Inflammatory macrophage treated with lipopolysaccharide for 1 hour (primary cell): ENCODE measurements around the gene LAMA2.

Experiments
- DNase-seq, 2 donors: peaks; one replicate each; pipeline ENCODE4 v3.0.0-alpha.2; 2020 to 2022

LAMA2 gene

DNA sequence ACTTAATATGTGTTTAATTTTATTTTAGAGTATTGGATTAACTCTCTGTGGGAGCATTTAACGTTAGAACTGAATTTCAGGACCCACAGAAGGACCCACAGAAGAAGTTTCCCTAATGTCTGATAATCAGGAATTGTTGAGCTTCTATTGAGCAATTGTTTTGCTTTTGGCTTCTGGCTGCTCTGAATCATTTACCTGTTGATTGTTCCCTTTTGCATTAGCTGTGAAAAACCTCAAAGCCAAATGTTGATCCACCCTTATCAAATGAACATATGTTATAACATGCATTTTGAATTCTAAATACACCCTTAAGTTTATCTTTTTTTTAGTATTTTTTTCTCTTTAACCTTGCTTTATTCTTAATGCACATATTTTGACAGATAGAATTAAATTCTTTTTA is 393.5 kb downstream of the LAMA2 start:
- no peak for DNase-seq

- no peak for DNase-seq
These were observed 394.0 kb downstream of the LAMA2 start for GRCh38 chr6:129276986-129277385.

DNA sequence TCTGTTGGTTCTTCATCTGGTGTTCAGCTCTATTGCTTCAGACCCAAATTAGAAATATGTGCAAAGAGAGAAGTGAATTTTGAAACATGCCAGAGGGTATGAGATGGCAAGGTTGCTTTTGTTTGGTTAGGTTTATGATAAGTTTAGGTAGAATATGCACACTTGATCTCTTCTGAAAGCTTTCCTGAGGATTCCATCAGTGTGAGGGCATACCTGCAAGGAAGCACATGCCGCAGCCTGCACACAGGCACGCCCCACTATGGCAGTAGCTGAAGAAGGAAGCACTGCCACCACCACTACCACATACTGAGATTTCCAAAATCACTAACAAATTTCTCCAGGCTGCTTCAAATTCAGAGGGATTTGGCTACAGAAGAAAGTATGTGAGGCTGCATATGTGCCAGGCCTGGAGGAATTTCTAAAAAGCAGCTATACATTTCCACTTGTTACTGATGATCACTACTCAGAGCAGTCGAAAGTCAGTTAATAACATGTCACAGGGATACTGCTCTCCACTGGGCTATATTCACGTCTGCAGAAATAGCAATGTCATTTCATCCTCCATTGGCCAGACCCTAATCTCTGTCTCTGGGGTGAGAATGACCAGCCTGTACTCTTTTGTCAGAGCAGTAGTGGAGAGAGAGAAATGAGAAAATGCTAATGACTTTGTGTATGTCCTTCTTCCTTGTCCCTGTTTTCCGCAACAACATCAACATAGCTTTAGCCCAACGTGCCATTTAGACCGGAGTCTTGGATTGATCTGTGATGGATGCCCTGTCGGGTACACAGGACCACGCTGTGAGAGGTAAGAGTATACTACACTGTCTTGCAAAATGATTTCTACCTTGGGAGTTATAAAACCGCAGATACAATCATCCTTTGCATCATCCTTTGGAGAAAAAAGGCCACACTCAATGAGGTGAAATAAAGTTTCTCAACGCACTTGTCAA is 396.7 kb downstream of the LAMA2 start:
- DNase-seq = no peak

DNA sequence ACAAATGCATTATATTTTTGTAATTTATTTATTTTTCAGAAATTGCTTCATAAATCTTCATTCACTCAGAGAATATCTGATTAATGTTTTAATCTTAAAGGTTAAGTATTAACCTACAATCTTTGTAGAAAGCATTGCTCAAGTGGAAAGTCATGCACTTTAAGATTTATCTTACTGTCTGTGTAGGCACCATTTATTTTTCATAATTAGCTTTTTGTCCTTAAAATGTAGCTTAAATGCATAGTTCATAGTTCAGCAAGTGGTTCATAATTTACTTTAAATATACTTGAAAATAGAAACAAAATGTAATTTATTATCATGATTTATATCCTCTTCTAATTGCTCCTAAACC is 397.3 kb downstream of the LAMA2 start:
- DNase-seq = no peak

DNA sequence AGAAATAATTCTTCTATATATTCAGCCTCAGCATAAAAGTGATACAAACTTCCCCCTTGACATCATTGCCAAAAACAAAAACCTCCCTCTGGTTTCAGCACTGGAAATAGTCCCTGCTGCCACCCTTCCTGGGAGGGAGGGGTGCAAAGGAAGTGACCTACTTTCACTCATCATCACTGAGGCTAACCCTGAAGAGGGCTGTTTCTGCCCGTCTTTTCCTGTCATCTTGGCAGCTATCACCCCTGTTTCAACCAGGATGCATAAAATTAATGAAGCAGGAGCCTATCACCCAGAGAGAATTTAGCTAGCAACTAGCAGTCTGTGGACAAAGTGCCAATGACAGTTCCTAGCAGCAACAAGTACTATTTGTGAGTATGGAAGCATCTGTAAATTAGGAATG is 397.8 kb downstream of the LAMA2 start:
- no peak for DNase-seq

DNA sequence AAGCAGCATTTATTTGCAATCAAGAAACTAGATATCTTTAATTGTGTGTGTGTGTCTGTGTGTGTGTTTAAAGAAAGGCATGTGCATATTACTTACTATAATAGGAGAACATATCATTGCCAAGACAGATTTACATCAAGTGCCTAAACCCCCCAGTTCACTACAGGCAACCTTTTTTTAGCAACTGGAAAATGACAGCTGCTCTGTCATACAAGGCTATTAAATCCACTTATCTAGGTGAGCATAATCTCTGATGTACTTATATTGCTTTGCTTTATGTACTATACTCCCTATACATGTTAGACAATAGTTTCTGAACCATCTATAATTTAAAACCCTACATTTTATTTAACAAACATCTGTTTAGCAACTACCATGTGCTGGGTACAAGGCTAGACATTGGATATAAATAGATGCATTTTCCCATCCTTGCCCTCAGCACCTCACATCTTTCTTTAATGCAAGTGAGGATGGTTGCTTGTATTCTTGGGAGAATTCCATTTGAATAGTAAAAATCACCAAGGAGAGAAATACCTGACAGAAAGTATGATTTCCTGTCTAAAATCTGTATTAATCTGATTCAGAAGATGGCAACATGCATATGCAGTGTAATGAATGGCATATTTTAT is 398.3 kb downstream of the LAMA2 start:
- DNase-seq = no peak

GRCh38 chr6:129282019-129282418 is 399.1 kb downstream of the LAMA2 start:
- DNase-seq = no peak

DNA sequence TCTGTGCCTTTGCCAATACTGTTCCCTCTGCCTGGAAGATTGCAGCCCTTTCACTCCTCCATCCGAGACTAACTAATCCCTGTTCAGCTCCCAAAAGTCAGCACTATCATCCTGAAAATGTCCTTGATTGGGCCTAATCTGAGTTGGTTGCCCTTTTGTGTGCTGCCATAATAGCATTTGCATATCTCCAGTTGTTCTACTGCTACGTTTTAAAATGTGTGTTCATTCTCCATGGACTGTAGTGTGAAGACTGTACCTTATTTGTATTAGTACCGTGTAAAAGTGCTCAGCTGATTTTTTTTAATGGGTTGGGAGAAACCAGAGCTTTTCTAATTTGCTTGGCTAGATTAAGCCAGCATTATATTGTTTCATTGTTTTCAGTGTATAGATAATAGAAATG is 401.3 kb downstream of the LAMA2 start:
- no peak for DNase-seq

- no peak for DNase-seq
These were observed 404.6 kb downstream of the LAMA2 start for GRCh38 chr6:129287231-129288177.

GRCh38 chr6:129289442-129289841 is 406.5 kb downstream of the LAMA2 start:
- no peak for DNase-seq

DNA sequence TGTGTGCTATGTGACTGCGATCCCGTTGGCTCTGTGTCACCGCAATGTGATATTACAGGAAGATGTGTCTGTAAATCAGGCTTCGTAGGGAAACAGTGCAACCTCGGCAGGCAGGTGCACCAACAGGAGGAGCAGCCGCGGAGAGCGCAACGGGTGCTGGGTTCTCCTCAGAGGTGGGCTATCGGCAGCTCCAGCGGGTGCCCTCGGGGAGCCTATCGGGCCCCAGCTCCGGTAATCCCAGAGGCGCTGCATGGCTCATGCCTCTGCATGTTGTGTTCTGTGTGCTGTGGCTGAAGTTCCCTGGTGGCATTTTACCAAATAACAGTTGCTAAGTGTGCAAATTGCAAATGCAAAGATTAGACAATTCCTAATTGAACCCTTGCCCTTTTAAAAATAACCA is 409.9 kb downstream of the LAMA2 start:
- DNase-seq = no peak

DNA sequence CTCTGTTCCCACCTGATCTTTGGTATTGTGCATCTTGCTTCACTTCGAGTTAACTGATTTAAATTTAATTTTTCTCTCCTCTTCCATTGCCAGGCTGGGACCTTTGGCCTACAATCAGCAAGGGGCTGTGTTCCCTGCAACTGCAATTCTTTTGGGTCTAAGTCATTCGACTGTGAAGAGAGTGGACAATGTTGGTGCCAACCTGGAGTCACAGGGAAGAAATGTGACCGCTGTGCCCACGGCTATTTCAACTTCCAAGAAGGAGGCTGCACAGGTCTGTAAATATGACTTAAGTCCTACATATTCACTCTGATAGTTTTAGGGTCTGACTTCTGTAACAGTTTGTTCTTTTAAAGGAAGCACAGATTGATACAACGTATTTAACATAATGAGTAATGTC is 414.7 kb downstream of the LAMA2 start:
- no peak for DNase-seq

- DNase-seq = no peak
These were observed 419.7 kb downstream of the LAMA2 start for GRCh38 chr6:129302671-129303070.

GRCh38 chr6:129306826-129307225 is 423.9 kb downstream of the LAMA2 start:
- no peak for DNase-seq

DNA sequence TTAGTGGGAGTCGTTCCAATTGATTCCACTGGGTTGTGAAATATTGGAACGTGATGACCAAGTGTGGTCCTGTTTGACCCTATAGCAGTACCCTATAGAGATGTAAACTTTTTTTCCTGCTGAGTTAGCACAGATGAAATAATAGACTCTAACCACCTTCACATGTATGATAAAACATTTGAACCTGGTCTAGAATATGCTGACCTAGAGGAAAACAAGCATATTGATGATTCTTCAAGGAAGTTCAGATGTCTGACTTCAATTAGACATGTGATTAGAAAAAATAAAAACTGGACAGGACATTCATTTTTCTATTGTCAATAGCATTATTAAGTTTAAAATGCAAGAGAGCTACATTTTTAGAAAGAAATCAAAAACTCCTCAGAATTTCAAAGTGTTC is 424.9 kb downstream of the LAMA2 start:
- no peak for DNase-seq

DNA sequence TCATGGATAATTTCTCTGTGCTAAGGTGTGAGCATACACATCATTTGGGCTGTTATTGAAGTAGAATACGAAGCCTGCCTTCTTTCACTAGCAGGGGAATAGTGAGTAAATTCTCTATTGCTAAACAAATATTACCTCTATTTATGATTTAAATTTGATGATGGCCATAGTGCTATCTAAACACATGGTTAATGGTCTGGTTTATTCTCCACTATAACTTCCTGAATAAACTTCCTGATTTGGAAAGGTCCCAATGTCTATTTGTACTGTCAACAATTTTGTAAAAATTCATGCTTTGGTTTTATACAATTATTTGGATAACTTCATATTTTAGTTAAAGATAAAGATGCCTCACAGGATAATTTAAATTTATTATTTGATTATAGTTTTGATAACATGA is 426.2 kb downstream of the LAMA2 start:
- no peak for DNase-seq

DNA sequence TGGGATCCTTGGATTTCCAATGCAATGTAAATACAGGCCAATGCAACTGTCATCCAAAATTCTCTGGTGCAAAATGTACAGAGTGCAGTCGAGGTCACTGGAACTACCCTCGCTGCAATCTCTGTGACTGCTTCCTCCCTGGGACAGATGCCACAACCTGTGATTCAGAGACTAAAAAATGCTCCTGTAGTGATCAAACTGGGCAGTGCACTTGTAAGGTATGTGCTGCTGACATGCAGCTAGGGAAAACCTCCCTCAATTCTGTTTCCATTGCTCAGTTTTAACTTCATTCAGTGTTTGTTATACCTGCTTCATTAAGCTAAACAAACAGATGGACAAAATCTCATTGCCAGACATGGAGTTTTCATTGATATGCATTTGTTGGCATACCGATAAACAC is 429.9 kb downstream of the LAMA2 start:
- no peak for DNase-seq

GRCh38 chr6:129314575-129314974 is 431.6 kb downstream of the LAMA2 start:
- no peak for DNase-seq

DNA sequence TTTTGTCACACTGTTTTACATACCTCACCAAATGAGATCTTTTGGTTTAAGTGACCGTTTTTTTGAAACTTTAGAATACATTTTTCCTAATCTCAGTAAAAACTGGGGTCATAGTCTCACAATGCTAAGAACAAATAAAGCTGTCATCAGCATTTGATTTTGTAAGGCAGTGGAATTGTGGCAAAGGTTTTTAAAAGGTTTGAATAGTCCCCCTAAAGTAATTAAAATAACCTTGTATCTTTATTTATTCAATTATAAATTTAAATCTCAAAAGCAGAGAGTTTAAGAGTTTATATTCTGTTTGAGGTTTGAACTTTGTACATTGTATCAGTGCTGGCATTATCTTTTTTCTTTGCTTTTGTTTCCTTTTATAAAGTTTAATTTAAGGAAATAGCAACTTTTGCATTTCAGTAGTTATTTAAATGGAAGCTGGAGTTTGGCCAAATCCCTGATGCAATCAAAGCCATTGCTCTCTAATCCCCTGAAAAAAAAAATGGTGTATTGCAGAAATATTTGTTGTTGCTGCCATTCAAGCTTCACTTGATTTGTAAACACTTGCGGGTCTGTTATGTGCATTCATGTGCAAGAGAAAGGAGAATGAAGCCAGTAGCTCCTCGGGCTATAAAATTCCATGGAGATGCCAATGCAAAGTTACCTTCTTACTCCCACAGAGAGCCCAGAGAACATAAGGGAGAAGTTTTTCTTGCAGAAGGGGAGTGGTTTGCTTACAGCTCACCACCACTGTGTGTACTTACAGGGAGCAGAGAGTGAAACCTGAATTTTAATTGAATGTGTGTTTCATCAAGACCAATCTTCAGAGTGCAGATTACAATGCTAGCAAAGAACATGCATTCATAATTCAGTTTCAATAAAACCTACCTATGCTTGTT is 435.2 kb downstream of the LAMA2 start:
- DNase-seq = no peak

GRCh38 chr6:129320892-129321291 is 438.0 kb downstream of the LAMA2 start:
- DNase-seq = no peak

DNA sequence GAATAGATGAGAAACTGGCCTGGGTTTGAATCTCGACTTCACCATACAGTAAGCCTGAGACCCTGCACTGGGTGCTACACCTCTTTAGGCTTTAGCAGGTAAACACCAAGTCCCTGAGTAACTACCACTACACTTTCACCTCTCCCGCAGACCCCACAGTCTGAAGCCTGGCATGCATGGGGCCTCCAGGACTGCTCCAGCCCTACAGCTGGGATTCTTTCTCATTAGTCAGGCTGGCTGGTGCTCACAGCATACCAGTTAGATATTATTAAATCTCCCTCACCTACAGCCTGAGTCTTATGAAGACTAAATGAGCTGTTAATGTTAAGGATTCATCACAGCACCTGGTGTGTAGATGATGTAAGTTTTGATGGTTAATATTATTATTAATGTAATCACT is 438.4 kb downstream of the LAMA2 start:
- no peak for DNase-seq

DNA sequence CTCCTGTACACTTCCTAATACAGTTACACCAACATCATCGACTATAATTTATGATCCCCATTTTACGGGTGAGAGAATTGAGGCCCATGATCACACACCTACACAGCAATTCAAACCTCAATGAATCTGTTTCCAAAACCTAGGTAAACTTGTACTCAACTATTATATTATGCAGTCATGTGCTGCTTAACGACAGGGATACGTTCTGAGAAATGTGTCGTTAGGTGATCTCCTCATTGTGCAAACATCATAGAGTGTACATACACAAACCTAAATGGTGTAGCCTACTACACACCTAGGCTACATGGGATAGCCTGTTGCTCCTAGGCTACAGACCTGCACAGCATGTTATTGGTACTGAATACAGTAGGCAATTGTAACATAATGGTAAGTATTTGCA is 441.4 kb downstream of the LAMA2 start:
- no peak for DNase-seq
